Raji (cell line): ENCODE results near the gene C5AR1.

ENCODE experiments used
- POLR2A ChIP-seq: IDR thresholded peaks from 2 replicates; pipeline ENCODE4 v1.6.1; 2011; ENCODE audit warnings: low read depth, low read length, control low read depth; ENCODE audit not compliant: insufficient read depth

The C5AR1 gene

GRCh38 chr19:47275791-47276461, 33.7 kb upstream of the C5AR1 start:
- no peak for TF ChIP-seq POLR2A

GRCh38 chr19:47280183-47280797, 29.4 kb upstream of the C5AR1 start:
- no peak for TF ChIP-seq POLR2A

DNA sequence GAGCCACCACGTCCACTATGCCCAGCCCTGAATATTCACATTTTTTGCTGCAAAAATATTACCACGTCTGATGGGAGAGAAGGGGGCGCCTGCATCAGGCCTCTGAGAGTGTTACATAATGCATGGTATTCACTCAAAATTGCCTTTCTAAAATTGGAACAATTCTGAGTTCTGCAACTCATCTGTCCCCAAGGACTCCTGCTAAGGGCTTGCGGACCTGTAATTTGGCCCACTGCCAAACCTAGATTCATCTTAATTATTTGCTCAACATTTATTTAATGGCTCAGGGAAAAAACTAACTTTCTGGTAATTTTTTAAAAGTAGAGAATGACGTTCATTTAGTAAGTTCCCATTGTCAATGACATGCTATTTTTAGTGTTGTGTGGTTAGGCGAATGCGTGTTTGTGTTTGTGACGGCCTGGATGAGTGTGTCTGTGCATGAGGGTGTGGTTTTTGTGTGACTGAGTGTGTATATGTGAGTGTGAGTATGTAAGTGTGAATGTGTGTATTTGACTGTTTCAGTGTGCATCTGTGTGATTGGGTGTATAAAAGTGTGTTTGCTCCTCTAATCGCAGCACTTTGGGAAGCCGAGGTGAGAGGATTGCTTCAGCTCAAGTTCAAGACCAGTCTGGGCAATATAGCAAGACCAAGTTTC, 26.1 kb upstream of the C5AR1 start:
- TF ChIP-seq POLR2A: no peak

DNA sequence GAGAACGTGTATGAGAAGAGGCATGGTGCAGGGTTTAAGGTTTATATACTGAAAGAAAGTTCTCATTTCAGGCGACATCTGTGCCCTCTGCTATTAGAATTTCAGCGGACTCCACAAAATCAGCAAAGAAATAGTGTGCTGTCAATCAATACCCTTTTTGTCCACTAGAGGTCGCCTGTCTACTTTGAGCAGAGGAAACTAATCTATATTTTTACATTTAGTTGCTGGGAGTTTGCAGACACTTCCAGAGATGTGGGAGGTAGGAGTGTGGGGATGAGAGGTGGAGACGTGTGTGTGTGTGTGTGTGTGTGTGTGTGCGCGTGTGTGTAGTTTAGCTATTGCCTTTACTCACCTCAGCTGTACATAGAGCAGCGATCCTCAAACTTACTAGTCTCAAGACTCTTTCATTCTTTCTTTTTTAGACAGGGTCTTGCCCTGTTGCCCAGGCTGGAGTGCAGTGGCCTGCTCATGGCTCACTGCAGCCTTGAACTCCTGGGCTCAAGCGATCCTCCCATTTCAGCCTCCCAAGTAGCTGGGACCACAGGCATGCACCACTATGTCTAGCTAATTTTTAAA, 25.2 kb upstream of the C5AR1 start:
- TF ChIP-seq POLR2A: no peak

DNA sequence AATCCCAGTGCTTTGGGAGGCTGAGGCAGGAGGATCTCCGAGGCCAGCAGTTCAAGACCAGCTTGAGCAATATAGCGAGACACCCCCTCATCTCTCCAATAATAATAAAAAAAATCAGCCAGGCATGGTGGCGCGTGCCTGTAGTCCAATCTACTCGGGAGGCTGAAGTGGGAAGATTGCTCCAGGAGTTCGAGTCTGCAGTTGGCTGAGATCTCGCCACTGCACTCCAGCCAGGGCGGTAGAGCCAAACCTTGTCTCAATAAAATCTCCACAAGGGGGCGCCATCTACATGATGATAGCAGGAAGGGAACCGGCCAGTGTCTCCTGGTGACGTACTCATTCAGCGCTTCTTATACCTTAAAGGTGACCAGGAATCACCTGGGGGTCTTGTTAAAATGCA, 13.6 kb upstream of the C5AR1 start:
- TF ChIP-seq POLR2A: no peak

- TF ChIP-seq POLR2A: no peak
Observed at GRCh38 chr19:47302249-47302648, 7.4 kb upstream of the C5AR1 start.

GRCh38 chr19:47303966-47304365, 5.7 kb upstream of the C5AR1 start:
- no peak for TF ChIP-seq POLR2A

- no peak for TF ChIP-seq POLR2A
Observed at GRCh38 chr19:47305309-47305751, 4.3 kb upstream of the C5AR1 start.

DNA sequence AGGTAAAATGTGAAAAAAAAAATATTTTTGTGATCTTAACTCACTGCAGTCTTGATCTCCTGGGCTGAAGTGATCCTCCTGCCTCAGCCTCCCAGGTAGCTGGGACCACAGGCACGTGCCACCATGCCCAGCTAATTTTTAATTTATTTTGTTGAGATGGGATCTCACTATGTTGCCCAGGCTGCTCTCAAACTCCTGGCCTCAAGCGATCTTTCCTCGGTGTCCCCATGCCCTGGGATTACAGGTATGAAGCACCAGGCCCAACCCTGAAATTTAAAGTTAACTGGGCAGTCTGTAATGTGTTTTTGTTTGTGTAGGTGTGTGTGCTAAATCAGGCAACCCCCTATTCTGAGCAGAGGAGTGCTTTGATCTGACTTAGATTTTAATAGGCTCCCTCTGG, 3.4 kb upstream of the C5AR1 start:
- no peak for TF ChIP-seq POLR2A

DNA sequence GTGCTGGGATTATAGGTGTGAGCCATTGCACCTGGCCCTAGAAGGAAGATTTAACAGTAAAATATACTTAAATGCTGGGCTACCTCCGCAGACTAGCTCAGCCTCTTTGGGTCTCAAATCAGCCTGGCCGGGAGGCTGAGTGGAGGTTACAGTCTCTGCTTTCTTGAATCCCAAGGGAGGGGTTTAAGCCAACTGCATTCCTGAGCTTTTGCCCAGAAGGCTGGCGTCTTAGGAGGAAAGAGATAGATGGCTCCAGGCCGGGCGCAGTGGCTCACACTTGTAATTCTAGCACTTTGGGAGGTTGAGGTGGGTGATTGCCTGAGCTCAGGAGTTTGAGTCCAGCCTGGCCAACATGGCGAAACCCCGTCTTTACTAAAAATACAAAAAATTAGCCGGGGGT, 623 bp upstream of the C5AR1 start:
- TF ChIP-seq POLR2A: no peak

DNA sequence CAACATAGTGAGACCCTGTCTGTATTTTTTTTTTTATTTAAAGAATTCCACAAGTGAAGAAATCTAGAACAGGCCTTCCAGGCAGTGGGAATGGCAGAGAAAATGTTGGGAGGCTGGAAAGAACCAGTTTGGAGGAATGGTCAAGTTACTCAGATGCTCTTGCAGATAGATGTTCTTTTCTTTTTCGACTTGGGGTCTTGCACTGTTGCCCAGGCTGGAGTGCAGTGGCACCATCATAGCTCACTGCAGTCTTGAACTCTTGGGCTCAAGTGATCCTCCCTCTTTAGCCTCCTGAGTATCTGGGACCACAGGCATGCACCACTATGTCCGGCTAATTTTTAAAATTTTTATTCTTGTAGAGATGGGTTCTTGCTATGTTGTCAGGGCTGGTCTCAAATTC, 662 bp downstream of the C5AR1 start:
- TF ChIP-seq POLR2A: no peak

DNA sequence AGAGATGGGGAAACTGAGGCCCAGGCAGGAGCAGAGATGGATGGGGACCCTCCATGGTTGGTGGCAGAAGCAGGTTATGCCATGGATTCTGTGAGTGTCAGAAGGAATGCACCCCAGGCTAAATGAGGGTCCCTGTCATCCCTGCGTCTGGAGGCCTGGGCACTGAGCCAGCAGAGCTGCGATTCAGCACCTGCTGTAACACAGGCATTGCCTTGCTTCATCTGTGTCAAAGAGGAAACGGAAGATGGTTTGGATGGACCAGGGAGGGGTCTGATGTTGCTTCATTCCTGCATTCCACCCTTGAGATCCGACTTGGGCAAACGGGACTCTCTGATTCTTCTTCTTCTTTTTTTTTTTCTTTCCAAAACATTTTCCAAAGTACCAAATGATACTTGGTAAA, 1.2 kb downstream of the C5AR1 start:
- TF ChIP-seq POLR2A: no peak

DNA sequence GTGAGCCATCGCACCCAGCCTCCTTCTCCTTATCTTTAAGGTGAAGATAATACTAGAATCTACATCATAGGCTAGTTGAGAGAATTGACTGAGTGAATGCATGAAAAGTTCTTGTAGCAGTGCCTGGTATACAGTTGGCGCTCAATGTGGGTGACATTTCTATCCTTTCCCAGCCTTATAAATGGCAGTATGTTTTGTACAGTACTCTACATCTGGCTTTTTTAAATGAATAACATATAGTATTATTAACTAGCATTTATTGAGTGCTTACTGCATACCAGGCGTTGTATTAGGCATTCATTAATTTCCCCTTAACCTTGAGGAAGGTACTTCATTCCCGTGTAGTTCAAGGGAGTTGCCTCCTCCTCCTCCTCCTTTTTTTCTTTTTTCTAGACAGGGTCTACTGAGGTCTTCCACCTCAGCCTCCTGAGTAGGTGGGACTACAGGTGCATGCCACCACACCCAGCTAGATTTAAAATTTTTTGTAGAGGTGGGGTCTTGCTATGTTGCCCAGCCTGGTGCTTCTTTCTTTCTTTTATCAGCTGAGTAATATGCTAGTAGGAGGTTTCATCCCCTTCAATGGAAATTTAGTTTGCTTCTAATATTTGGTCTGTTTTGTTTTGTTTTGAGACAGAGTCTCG, 2.8 kb downstream of the C5AR1 start:
- no peak for TF ChIP-seq POLR2A

DNA sequence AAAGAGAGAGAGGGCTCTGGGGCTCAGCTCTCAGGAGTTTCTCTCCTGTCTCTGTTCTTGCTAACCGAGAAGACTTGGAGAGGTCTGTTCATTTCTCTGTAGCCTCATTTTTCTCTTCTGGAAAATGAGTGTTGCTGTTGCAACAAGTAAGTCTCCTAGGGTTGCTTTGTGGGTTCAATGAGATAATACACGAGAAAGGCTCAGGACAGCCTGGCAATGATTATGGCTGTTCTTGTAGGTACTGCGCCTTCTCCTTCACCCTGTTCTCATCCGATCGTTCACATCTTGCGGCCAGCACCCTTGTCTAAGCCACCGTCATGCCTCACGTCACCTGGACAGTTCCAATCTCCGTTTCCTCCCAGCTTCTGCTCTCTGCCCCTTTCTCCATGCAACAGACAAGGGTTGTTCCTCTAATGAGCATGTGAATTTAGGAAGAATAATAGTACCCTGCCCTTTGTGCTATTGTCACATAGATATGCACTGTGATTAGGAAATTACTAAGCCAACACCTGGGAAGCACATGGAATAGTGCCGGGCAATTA, 4.2 kb downstream of the C5AR1 start:
- TF ChIP-seq POLR2A: no peak

- no peak for TF ChIP-seq POLR2A
Observed at GRCh38 chr19:47315125-47315821, 5.6 kb downstream of the C5AR1 start.
